Measurements from ENCODE around the gene ADAT2. TPM values are rescaled to one million over a fixed set of nuclear protein-coding genes. Genes with fewer than 3 reads are reported as not detected.

ADAT2 gene
- total RNA-seq, 1 experiment from 2014 or later, result 10.4 TPM

- no peak for DNase-seq (ENCODE audit: extremely low read depth, low read depth)
Measured at GRCh38 chr6:143441680-143442545, 8.6 kb downstream of the ADAT2 start.

- DNase-seq (ENCODE audit: extremely low read depth, low read depth), result no peak
Measured at GRCh38 chr6:143441010-143441409, 9.5 kb downstream of the ADAT2 start.

GRCh38 chr6:143432588-143432987 is 17.9 kb downstream of the ADAT2 start:
- no peak for DNase-seq (ENCODE audit: extremely low read depth, low read depth)

GRCh38 chr6:143431226-143431625 is 19.3 kb downstream of the ADAT2 start:
- no peak for DNase-seq (ENCODE audit: extremely low read depth, low read depth)

- no peak for DNase-seq (ENCODE audit: extremely low read depth, low read depth)
Measured at GRCh38 chr6:143429970-143430369, 20.5 kb downstream of the ADAT2 start.

GRCh38 chr6:143427109-143427817 is 23.2 kb downstream of the ADAT2 start:
- peak; percentile 33 for DNase-seq (ENCODE audit: extremely low read depth, low read depth)

- DNase-seq (ENCODE audit: extremely low read depth, low read depth), result no peak
Measured at GRCh38 chr6:143426026-143426425, 24.5 kb downstream of the ADAT2 start.

GRCh38 chr6:143419526-143419925 is 31.0 kb downstream of the ADAT2 start:
- no peak for DNase-seq (ENCODE audit: extremely low read depth, low read depth)

GRCh38 chr6:143414769-143415168 is 35.7 kb downstream of the ADAT2 start:
- no peak for DNase-seq (ENCODE audit: extremely low read depth, low read depth)

GRCh38 chr6:143410859-143411270 is 39.6 kb downstream of the ADAT2 start:
- no peak for DNase-seq (ENCODE audit: extremely low read depth, low read depth)

GRCh38 chr6:143408787-143409162 is 41.7 kb downstream of the ADAT2 start:
- no peak for DNase-seq (ENCODE audit: extremely low read depth, low read depth)

GRCh38 chr6:143408151-143408786 is 42.2 kb downstream of the ADAT2 start:
- DNase-seq (ENCODE audit: extremely low read depth, low read depth), result no peak

- no peak for DNase-seq (ENCODE audit: extremely low read depth, low read depth)
Measured at GRCh38 chr6:143406673-143407072, 43.8 kb downstream of the ADAT2 start.

- DNase-seq (ENCODE audit: extremely low read depth, low read depth), result no peak
Measured at GRCh38 chr6:143405373-143406154, 44.9 kb downstream of the ADAT2 start.

- no peak for DNase-seq (ENCODE audit: extremely low read depth, low read depth)
Measured at GRCh38 chr6:143402721-143403336, 47.7 kb downstream of the ADAT2 start.

GRCh38 chr6:143401636-143402370 is 48.7 kb downstream of the ADAT2 start:
- DNase-seq (ENCODE audit: extremely low read depth, low read depth), result no peak

- DNase-seq (ENCODE audit: extremely low read depth, low read depth), result no peak
Measured at GRCh38 chr6:143401068-143401446, 49.4 kb downstream of the ADAT2 start.

- no peak for DNase-seq (ENCODE audit: extremely low read depth, low read depth)
Measured at GRCh38 chr6:143400258-143401067, 50.0 kb downstream of the ADAT2 start.

- DNase-seq (ENCODE audit: extremely low read depth, low read depth), result no peak
Measured at GRCh38 chr6:143399775-143400174, 50.7 kb downstream of the ADAT2 start.

All from NCI-H460 (cell line).